H1 (cell line): ENCODE data around the gene TOMM40. TPM values are rescaled to one million over a fixed set of nuclear protein-coding genes. Genes with fewer than 3 reads are reported as not detected.

Experiments used
- HDAC6 ChIP-seq: IDR thresholded peaks from one replicate; pipeline ENCODE4 v1.7.1; 2012; ENCODE audit warnings: low read depth, mild to moderate bottlenecking, inconsistent platforms, low read length, moderate library complexity
- TEAD4 ChIP-seq: IDR thresholded peaks from 2 replicates; pipeline ENCODE4 v1.6.1; 2012; ENCODE audit warnings: low read depth, low read length, inconsistent platforms, mixed read lengths
- polyA plus RNA-seq, 7 experiments: library from polyadenylated mRNA; depleted of rRNA in 3 of 7; stranded (reverse) in 5 of 7; unstranded in 2 of 7; fragments of >200 nt in 5 of 7; fragments of 200-250 nt in 2 of 7; gene quantifications; 1 replicate in 5 of 7; 2 replicates in 1 of 7; 4 replicates in 1 of 7; pipeline versions ENCODE4 v1.2.1 to v1.2.3, GENCODE V29; 2011 to 2013; ENCODE audit warnings: missing spikeins in 2 of 7, mixed read lengths in 2 of 7
- total RNA-seq: library from RNA; stranded (reverse); fragmentation: NEBNext Ultra II Directional; extraction: Animal tissue kit (Norgen Biotek cat#: 25700); gene quantifications from 2 replicates; pipeline ENCODE4 v1.2.1, GENCODE V29; 2021

The TOMM40 gene
- total and polyA plus RNA-seq, 2 of the 8 experiments (the other 6 are each of a cell fraction or from before 2014, with no cell fraction given), result 154 to 179 TPM

GRCh38 chr19:44848036-44848811 is 42.8 kb upstream of the TOMM40 start (continued):
- 0 out of 2 replicates have a peak, but pooled peaks have one; percentile 8 for TF ChIP-seq TEAD4
- TF ChIP-seq HDAC6, result no peak
